Osteoblast (primary cell): ENCODE measurements around the gene MDM2. TPM values are rescaled to one million over a fixed set of nuclear protein-coding genes. Genes with fewer than 3 reads are reported as not detected.

Source experiments
- DNase-seq: peaks from one replicate; pipeline ENCODE4 v3.0.0; 2011; ENCODE audit warnings: low spot score, mixed read lengths; ENCODE audit not compliant: insufficient read length; ENCODE audit errors: missing footprints
- H2AFZ ChIP-seq: 2 replicates; pipeline ENCODE4 v1.6.0; 2011; ENCODE audit warnings: mild to moderate bottlenecking, low read length
- H3K27ac ChIP-seq: 2 replicates; pipeline ENCODE4 v1.5.1; 2011; ENCODE audit warnings: mild to moderate bottlenecking, low read depth, low read length, moderate library complexity
- H3K27me3 ChIP-seq: 2 replicates; pipeline ENCODE4 v1.6.0; 2012; ENCODE audit warnings: mild to moderate bottlenecking, control low read depth, inconsistent platforms, low read length, moderate library complexity; ENCODE audit not compliant: insufficient read depth
- H3K36me3 ChIP-seq: 2 replicates; pipeline ENCODE4 v1.5.1; 2011; ENCODE audit warnings: mild to moderate bottlenecking, low read length, control low read depth, moderate library complexity; ENCODE audit not compliant: insufficient read depth
- H3K4me1 ChIP-seq: 2 replicates; pipeline ENCODE4 v1.5.1; 2011; ENCODE audit warnings: mild to moderate bottlenecking, low read length, control low read depth, moderate library complexity; ENCODE audit not compliant: insufficient read depth
- H3K4me2 ChIP-seq: 2 replicates; pipeline ENCODE4 v1.6.0; 2011; ENCODE audit warnings: mild to moderate bottlenecking, low read length; ENCODE audit not compliant: insufficient read depth
- H3K4me3 ChIP-seq: fragments of 200-600 bp; sonication (generic); 3 replicates; pipeline ENCODE4 v1.5.1; 2012; ENCODE audit warnings: mild to moderate bottlenecking, low read length, inconsistent platforms; ENCODE audit not compliant: insufficient read depth
- H3K79me2 ChIP-seq: 2 replicates; pipeline ENCODE4 v1.6.0; 2012; ENCODE audit warnings: mild to moderate bottlenecking, low read length, control low read depth, inconsistent platforms; ENCODE audit not compliant: insufficient read depth
- H3K9me3 ChIP-seq: 2 replicates; pipeline ENCODE4 v1.5.1; 2011; ENCODE audit warnings: low read depth, low read length, control low read depth
- H4K20me1 ChIP-seq: 2 replicates; pipeline ENCODE4 v1.6.0; 2012; ENCODE audit warnings: mild to moderate bottlenecking, low read length, control low read depth; ENCODE audit not compliant: insufficient read depth
- total RNA-seq: library from RNA; depleted of rRNA; stranded (reverse); fragments of >200 nt; gene quantifications from 2 replicates; pipeline ENCODE4 v1.2.3, GENCODE V29; 2012
- TF ChIP-seq, protein P1 (sequence below): IDR thresholded peaks from 2 replicates; pipeline ENCODE4 v1.5.1; 2011; ENCODE audit warnings: mild to moderate bottlenecking, low read depth, low read length, moderate library complexity; ENCODE audit errors: extremely low read depth

Gene MDM2
- total RNA-seq, 1 donor: 225 TPM

DNA sequence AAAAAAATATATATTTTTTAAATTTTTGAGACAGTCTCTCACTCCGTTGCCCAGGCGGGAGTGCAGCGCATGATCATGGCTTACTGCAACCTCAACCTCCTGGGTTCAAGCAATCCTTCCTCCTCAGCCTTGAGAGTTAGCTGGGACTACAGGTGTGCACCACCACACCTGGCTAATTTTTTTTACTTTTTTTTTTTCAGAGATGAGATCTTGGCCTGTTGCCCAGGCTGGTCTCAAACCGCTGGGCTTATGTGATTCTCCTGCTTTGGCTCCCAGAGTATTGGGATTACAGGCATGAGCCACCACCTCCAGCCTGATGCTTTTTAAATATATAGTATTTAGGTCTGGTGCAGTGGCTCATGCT is 24.5 kb downstream of the MDM2 start:
- no peak overlapping the region for H3K4me2 ChIP-seq
- peaks cover 28% of the 10 kb centered on the region for H4K20me1 ChIP-seq
- DNase-seq: no peak
- H3K36me3 ChIP-seq: peaks cover 89% of the 10 kb centered on the region
- no peak overlapping the region for H3K4me3 ChIP-seq
- no peaks in the 10 kb centered on the region for H3K27me3 ChIP-seq
- H3K27ac ChIP-seq: no peak overlapping the region
- H3K4me1 ChIP-seq: no peaks in the 10 kb centered on the region
- TF ChIP-seq, protein P1, sequence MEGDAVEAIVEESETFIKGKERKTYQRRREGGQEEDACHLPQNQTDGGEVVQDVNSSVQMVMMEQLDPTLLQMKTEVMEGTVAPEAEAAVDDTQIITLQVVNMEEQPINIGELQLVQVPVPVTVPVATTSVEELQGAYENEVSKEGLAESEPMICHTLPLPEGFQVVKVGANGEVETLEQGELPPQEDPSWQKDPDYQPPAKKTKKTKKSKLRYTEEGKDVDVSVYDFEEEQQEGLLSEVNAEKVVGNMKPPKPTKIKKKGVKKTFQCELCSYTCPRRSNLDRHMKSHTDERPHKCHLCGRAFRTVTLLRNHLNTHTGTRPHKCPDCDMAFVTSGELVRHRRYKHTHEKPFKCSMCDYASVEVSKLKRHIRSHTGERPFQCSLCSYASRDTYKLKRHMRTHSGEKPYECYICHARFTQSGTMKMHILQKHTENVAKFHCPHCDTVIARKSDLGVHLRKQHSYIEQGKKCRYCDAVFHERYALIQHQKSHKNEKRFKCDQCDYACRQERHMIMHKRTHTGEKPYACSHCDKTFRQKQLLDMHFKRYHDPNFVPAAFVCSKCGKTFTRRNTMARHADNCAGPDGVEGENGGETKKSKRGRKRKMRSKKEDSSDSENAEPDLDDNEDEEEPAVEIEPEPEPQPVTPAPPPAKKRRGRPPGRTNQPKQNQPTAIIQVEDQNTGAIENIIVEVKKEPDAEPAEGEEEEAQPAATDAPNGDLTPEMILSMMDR: no peak
- H3K79me2 ChIP-seq: peaks cover 30% of the 10 kb centered on the region
- H3K9me3 ChIP-seq: no peaks in the 10 kb centered on the region
- no peak overlapping the region for H2AFZ ChIP-seq

DNA sequence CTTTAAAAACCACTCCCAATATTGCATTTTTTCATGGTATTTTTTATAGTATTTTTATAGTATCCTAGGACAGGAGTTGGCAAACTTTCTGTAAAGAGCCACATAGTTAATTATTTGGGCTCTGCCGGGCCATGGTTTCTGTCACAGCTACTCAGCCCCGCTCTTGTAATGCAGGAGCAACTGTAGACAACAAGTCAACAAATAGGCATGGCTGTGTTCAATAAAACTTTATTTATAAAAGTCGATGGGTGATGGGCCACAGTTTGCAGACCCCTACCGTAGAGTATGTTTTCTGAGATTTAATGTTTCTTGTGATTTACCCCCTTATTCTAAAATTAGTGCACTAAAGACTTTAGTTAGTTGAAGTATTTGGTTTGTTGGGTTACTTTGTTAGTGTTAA is 25.5 kb downstream of the MDM2 start:
- Histone ChIP-seq H2AFZ (no peak overlapping the region), H3K4me3 (no peak overlapping the region), H3K36me3 (peaks cover 89% of the 10 kb centered on the region), H3K4me1 (no peaks in the 10 kb centered on the region), H3K9me3 (no peaks in the 10 kb centered on the region), H4K20me1 (peaks cover 33% of the 10 kb centered on the region), H3K4me2 (no peak overlapping the region), H3K79me2 (peaks cover 28% of the 10 kb centered on the region), H3K27ac (no peak overlapping the region), H3K27me3 (no peaks in the 10 kb centered on the region)
- TF ChIP-seq, protein P1: no peak
- DNase-seq: no peak

DNA sequence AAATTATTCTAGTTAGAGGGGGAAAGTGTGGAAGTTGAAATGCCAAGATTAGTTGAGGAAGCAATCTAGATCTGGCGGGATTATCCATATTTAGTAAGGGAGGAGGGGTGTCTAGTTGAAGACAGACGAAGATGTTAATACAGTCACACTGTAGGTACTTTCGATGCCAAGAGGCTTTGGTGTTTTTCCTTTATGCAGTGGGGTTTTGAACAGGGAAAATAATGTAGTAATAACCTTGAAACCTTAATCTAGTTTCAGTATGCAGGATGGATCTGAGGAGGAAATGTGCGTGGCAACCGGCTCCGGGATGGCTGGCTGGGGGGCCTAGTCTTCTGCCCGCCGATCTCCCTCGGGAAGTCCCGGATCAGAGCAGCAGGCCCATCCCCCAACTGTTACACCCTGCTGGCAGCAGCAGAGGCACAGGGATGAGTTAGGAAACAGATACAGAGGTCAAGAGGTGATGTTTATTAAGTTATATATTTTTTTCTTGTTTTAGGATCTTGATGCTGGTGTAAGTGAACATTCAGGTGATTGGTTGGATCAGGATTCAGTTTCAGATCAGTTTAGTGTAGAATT is 27.4 kb downstream of the MDM2 start:
- no peaks in the 10 kb centered on the region for H3K4me1 ChIP-seq
- no peak overlapping the region for H3K4me2 ChIP-seq
- peaks cover 89% of the 10 kb centered on the region for H3K36me3 ChIP-seq
- H2AFZ ChIP-seq: no peak overlapping the region
- peaks cover 22% of the 10 kb centered on the region for H4K20me1 ChIP-seq
- TF ChIP-seq, protein P1: no peak
- no peak for DNase-seq
- peaks cover 18% of the 10 kb centered on the region for H3K79me2 ChIP-seq
- no peak overlapping the region for H3K27ac ChIP-seq
- no peak overlapping the region for H3K4me3 ChIP-seq
- no peaks in the 10 kb centered on the region for H3K27me3 ChIP-seq
- H3K9me3 ChIP-seq: no peaks in the 10 kb centered on the region

DNA sequence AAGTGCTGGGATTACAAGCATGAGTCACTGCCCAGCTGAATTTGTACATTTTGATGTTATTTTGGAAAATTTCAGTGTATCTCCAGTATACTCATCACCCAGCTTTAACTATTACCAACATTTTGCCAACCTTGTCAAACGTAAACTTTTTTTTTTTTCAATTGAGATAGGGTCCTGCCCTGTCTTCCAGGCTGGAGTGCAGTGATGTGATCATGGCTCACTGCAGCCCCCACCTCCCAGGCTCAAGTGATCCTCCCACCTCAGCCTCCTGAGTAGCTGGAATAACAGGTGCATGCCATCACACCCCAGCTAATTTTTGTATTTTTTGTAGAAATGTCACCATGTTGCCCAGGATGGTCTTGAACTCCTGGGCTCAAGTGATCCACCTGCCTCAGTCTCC is 29.2 kb downstream of the MDM2 start:
- Histone ChIP-seq H3K9me3 (no peaks in the 10 kb centered on the region), H3K4me3 (no peak overlapping the region), H3K79me2 (peaks cover 12% of the 10 kb centered on the region), H4K20me1 (peaks cover 24% of the 10 kb centered on the region), H3K36me3 (peaks cover 88% of the 10 kb centered on the region), H2AFZ (no peak overlapping the region), H3K4me2 (no peak overlapping the region), H3K4me1 (no peaks in the 10 kb centered on the region), H3K27ac (no peak overlapping the region), H3K27me3 (no peaks in the 10 kb centered on the region)
- TF ChIP-seq, protein P1: no peak
- no peak for DNase-seq
